Measurements from ENCODE around the gene ZNF444. TPM values are rescaled to one million over a fixed set of nuclear protein-coding genes. Genes with fewer than 3 reads are reported as not detected.

The ZNF444 gene
- polyA plus RNA-seq, 4 donors: 24.9 to 41.0 (median 27.5) TPM

- DNase-seq (ENCODE audit: low read depth in 4 of 4, low spot score in 3 of 4): no peak
Observed at GRCh38 chr19:56106993-56107392, 34.1 kb upstream of the ZNF444 start.

- no peak for DNase-seq (ENCODE audit: low read depth in 4 of 4, low spot score in 3 of 4)
Observed at GRCh38 chr19:56107626-56108351, 33.3 kb upstream of the ZNF444 start.

GRCh38 chr19:56108447-56109195 is 32.5 kb upstream of the ZNF444 start:
- peak in 1 of 4 donors; percentile 27 for DNase-seq (ENCODE audit: low read depth in 4 of 4, low spot score in 3 of 4)

- no peak for DNase-seq (ENCODE audit: low read depth in 4 of 4, low spot score in 3 of 4)
Observed at GRCh38 chr19:56109226-56109625, 31.9 kb upstream of the ZNF444 start.

GRCh38 chr19:56110515-56111448 is 30.3 kb upstream of the ZNF444 start:
- DNase-seq (ENCODE audit: low read depth in 4 of 4, low spot score in 3 of 4): no peak

- no peak for DNase-seq (ENCODE audit: low read depth in 4 of 4, low spot score in 3 of 4)
Observed at GRCh38 chr19:56111601-56112312, 29.3 kb upstream of the ZNF444 start.

- DNase-seq (ENCODE audit: low read depth in 4 of 4, low spot score in 3 of 4): no peak
Observed at GRCh38 chr19:56112313-56112709, 28.8 kb upstream of the ZNF444 start.

- DNase-seq (ENCODE audit: low read depth in 4 of 4, low spot score in 3 of 4): no peak
Observed at GRCh38 chr19:56113074-56113632, 27.9 kb upstream of the ZNF444 start.

- DNase-seq (ENCODE audit: low read depth in 4 of 4, low spot score in 3 of 4): no peak
Observed at GRCh38 chr19:56114051-56114777, 26.9 kb upstream of the ZNF444 start.

- no peak for DNase-seq (ENCODE audit: low read depth in 4 of 4, low spot score in 3 of 4)
Observed at GRCh38 chr19:56114778-56115110, 26.3 kb upstream of the ZNF444 start.

GRCh38 chr19:56115490-56115889 is 25.6 kb upstream of the ZNF444 start:
- no peak for DNase-seq (ENCODE audit: low read depth in 4 of 4, low spot score in 3 of 4)

GRCh38 chr19:56116606-56117005 is 24.5 kb upstream of the ZNF444 start:
- DNase-seq (ENCODE audit: low read depth in 4 of 4, low spot score in 3 of 4): no peak

GRCh38 chr19:56117376-56117884 is 23.7 kb upstream of the ZNF444 start:
- no peak for DNase-seq (ENCODE audit: low read depth in 4 of 4, low spot score in 3 of 4)

GRCh38 chr19:56117889-56118288 is 23.2 kb upstream of the ZNF444 start:
- no peak for DNase-seq (ENCODE audit: low read depth in 4 of 4, low spot score in 3 of 4)

GRCh38 chr19:56118666-56119581 is 22.2 kb upstream of the ZNF444 start:
- DNase-seq (ENCODE audit: low read depth in 4 of 4, low spot score in 3 of 4): no peak

GRCh38 chr19:56119582-56119978 is 21.5 kb upstream of the ZNF444 start:
- DNase-seq (ENCODE audit: low read depth in 4 of 4, low spot score in 3 of 4): no peak

GRCh38 chr19:56120002-56120370 is 21.1 kb upstream of the ZNF444 start:
- no peak for DNase-seq (ENCODE audit: low read depth in 4 of 4, low spot score in 3 of 4)

Measured in right renal pelvis (tissue), 4 donors.